Activated CD8-positive, alpha-beta memory T cell treated with anti-CD3 and anti-CD28 coated beads for 1 hour (primary cell): ENCODE measurements around the gene POLR1A.

Experiments used
- DNase-seq, 2 donors: peaks; one replicate each; pipeline ENCODE4 v3.0.0-alpha.2; 2020; ENCODE audit warnings: low read depth in 1 of 2; ENCODE audit errors: extremely low read depth in 1 of 2

Gene POLR1A

GRCh38 chr2:86025229-86025820 is 80.4 kb downstream of the POLR1A start:
- DNase-seq, result no peak

GRCh38 chr2:86023366-86023712 is 82.3 kb downstream of the POLR1A start:
- no peak for DNase-seq

- no peak for DNase-seq
Measured at GRCh38 chr2:86022661-86023365, 82.9 kb downstream of the POLR1A start.

- no peak for DNase-seq
Measured at GRCh38 chr2:86021396-86022378, 84.0 kb downstream of the POLR1A start.

GRCh38 chr2:86020984-86021383 is 84.7 kb downstream of the POLR1A start:
- DNase-seq, result no peak

GRCh38 chr2:86019121-86019520 is 86.6 kb downstream of the POLR1A start:
- DNase-seq, result no peak

GRCh38 chr2:86017901-86018896 is 87.5 kb downstream of the POLR1A start:
- DNase-seq, result no peak

- no peak for DNase-seq
Measured at GRCh38 chr2:86016581-86016980, 89.1 kb downstream of the POLR1A start.

- no peak for DNase-seq
Measured at GRCh38 chr2:86015699-86016098, 90.0 kb downstream of the POLR1A start.

GRCh38 chr2:86015006-86015405 is 90.7 kb downstream of the POLR1A start:
- DNase-seq, result no peak

GRCh38 chr2:86014493-86014892 is 91.2 kb downstream of the POLR1A start:
- DNase-seq, result no peak

- no peak for DNase-seq
Measured at GRCh38 chr2:86012007-86012712, 93.5 kb downstream of the POLR1A start.

GRCh38 chr2:86011449-86011941 is 94.2 kb downstream of the POLR1A start:
- DNase-seq, result no peak

- no peak for DNase-seq
Measured at GRCh38 chr2:86010083-86010482, 95.6 kb downstream of the POLR1A start.

- DNase-seq, result no peak
Measured at GRCh38 chr2:86006524-86006923, 99.2 kb downstream of the POLR1A start.

GRCh38 chr2:86003967-86004366 is 101.7 kb downstream of the POLR1A start:
- DNase-seq, result no peak

- DNase-seq, result no peak
Measured at GRCh38 chr2:86003104-86003503, 102.6 kb downstream of the POLR1A start.

GRCh38 chr2:86002375-86002774 is 103.3 kb downstream of the POLR1A start:
- no peak for DNase-seq

GRCh38 chr2:86001326-86001725 is 104.4 kb downstream of the POLR1A start:
- DNase-seq, result no peak

- DNase-seq, result no peak
Measured at GRCh38 chr2:86000938-86001312, 104.8 kb downstream of the POLR1A start.
